ENCODE data around the gene SKIL.

GRCh38 chr3:170356596-170357175, 829 bp upstream of the SKIL start:
- TF ChIP-seq GATA2 (IDR thresholded peaks at IDR 0.05; ENCODE audit: low read depth, low read length) (no peak), GATA3 (IDR thresholded peaks at IDR 0.05; ENCODE audit: low read depth, low read length) (no peak)
